ENCODE data around the gene TXNDC17.

DNA sequence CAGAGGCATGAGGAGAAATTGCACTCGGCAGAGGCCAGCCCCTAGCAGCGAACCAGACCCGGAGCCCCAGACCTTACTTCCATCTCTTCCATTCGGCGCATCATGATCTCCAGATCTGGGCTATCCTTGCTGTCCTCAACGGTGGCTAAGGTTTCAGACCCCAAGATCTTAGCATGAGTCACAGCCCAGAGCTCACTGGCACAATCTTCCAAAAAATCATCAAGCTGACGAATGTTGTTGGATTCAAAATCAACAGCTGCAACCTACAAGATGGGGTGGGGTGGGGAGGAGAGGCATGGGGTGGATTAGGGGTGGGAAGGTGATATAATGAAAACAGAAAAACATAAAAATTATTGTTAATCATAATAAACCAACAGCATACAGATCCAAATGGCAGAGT lies 44.8 kb upstream of the TXNDC17 start:
- TF ChIP-seq FOXK1 (CRISPR knock-in tag; IDR thresholded peaks at IDR 0.05) (no peak), SP1 (CRISPR knock-in tag; conservative IDR thresholded peaks at IDR 0.05) (no peak), ATF3 (CRISPR knock-in tag; conservative IDR thresholded peaks at IDR 0.05) (no peak), ZNF532 (CRISPR knock-in tag; IDR thresholded peaks at IDR 0.05; ENCODE audit: borderline replicate concordance) (no peak), JUN (CRISPR knock-in tag; IDR thresholded peaks at IDR 0.05) (no peak), ZBTB21 (CRISPR knock-in tag; IDR thresholded peaks at IDR 0.05; ENCODE audit: borderline replicate concordance) (no peak), ATF2 (CRISPR knock-in tag; IDR thresholded peaks at IDR 0.05; ENCODE audit: borderline replicate concordance, low read depth) (no peak), AR (CRISPR knock-in tag; IDR thresholded peaks at IDR 0.05) (no peak)
- TF ChIP-seq, protein P1, sequence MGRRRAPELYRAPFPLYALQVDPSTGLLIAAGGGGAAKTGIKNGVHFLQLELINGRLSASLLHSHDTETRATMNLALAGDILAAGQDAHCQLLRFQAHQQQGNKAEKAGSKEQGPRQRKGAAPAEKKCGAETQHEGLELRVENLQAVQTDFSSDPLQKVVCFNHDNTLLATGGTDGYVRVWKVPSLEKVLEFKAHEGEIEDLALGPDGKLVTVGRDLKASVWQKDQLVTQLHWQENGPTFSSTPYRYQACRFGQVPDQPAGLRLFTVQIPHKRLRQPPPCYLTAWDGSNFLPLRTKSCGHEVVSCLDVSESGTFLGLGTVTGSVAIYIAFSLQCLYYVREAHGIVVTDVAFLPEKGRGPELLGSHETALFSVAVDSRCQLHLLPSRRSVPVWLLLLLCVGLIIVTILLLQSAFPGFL (CRISPR knock-in tag; IDR thresholded peaks at IDR 0.05; ENCODE audit: borderline replicate concordance): no peak
- TF ChIP-seq, protein P2, sequence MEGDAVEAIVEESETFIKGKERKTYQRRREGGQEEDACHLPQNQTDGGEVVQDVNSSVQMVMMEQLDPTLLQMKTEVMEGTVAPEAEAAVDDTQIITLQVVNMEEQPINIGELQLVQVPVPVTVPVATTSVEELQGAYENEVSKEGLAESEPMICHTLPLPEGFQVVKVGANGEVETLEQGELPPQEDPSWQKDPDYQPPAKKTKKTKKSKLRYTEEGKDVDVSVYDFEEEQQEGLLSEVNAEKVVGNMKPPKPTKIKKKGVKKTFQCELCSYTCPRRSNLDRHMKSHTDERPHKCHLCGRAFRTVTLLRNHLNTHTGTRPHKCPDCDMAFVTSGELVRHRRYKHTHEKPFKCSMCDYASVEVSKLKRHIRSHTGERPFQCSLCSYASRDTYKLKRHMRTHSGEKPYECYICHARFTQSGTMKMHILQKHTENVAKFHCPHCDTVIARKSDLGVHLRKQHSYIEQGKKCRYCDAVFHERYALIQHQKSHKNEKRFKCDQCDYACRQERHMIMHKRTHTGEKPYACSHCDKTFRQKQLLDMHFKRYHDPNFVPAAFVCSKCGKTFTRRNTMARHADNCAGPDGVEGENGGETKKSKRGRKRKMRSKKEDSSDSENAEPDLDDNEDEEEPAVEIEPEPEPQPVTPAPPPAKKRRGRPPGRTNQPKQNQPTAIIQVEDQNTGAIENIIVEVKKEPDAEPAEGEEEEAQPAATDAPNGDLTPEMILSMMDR (IDR thresholded peaks at IDR 0.05): no peak
- TF ChIP-seq, protein P3, sequence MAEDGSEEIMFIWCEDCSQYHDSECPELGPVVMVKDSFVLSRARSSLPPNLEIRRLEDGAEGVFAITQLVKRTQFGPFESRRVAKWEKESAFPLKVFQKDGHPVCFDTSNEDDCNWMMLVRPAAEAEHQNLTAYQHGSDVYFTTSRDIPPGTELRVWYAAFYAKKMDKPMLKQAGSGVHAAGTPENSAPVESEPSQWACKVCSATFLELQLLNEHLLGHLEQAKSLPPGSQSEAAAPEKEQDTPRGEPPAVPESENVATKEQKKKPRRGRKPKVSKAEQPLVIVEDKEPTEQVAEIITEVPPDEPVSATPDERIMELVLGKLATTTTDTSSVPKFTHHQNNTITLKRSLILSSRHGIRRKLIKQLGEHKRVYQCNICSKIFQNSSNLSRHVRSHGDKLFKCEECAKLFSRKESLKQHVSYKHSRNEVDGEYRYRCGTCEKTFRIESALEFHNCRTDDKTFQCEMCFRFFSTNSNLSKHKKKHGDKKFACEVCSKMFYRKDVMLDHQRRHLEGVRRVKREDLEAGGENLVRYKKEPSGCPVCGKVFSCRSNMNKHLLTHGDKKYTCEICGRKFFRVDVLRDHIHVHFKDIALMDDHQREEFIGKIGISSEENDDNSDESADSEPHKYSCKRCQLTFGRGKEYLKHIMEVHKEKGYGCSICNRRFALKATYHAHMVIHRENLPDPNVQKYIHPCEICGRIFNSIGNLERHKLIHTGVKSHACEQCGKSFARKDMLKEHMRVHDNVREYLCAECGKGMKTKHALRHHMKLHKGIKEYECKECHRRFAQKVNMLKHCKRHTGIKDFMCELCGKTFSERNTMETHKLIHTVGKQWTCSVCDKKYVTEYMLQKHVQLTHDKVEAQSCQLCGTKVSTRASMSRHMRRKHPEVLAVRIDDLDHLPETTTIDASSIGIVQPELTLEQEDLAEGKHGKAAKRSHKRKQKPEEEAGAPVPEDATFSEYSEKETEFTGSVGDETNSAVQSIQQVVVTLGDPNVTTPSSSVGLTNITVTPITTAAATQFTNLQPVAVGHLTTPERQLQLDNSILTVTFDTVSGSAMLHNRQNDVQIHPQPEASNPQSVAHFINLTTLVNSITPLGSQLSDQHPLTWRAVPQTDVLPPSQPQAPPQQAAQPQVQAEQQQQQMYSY (CRISPR knock-in tag; IDR thresholded peaks at IDR 0.05): no peak
